ENCODE measurements around the gene FAM222B.
"Not testable (repeated sequence)": the region's sequence is repeated elsewhere in the genome, so short reads cannot be mapped to it uniquely, and the experiment has no call there.

Gene FAM222B

DNA sequence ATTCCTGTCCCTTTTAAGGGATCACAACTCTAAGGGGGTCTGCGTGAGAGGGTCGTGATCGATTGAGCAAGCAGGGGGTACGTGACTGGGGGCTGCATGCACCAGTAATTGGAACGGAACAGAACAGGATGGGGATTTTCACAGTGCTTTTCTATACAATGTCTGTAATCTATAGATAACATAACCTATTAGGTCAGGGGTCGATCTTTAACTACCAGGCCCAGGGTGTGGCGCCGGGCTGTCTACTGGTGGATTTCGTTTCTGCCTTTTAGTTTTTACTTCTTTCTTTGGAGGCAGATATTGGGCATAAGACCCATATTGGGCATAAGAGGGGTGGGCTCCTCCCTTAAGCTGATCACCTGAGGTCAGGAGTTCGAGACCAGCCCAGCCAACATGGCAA, 6.0 kb downstream of the FAM222B start:
- DNase-seq, result not testable (repeated sequence)

- no peak for DNase-seq
Measured at GRCh38 chr17:28834420-28834819, 8.2 kb downstream of the FAM222B start.

DNA sequence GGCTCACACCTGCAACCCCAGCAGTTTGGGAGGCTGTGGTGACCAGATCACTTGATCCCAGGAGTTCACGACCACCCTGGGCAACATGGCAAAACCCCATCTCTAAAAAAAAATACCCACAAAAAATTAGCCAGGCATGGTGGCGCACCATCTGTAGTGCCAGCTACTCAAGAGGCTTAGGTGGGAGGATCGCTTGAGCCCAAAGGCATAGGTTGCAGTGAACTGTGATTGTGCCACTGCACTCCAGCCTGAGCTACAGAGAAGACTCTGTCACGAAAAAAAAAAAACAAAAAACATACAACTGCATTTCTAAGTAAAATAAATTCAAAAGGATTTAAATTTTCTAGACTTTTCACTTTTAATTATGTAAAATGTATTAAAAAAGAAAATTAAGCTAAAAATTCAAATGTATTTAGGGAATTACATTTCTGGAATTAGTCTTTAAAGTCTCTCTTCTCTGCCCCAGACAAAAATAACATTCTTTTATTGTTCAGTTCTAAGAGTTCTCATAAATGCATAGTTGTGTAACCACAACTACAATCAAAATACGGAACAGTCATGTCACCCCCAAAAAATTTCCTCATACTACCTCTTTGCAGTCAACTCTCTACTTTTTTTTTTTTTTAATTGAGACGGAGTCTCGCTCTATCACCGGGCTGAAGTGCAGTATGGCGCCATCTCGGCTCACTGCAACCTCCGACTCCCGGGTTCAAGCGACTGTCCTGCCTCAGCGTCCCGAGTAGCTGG, 14.1 kb downstream of the FAM222B start:
- no peak for DNase-seq

- no peak for DNase-seq
Measured at GRCh38 chr17:28827672-28828071, 14.9 kb downstream of the FAM222B start.

- DNase-seq, result no peak
Measured at GRCh38 chr17:28819582-28819981, 23.0 kb downstream of the FAM222B start.

DNA sequence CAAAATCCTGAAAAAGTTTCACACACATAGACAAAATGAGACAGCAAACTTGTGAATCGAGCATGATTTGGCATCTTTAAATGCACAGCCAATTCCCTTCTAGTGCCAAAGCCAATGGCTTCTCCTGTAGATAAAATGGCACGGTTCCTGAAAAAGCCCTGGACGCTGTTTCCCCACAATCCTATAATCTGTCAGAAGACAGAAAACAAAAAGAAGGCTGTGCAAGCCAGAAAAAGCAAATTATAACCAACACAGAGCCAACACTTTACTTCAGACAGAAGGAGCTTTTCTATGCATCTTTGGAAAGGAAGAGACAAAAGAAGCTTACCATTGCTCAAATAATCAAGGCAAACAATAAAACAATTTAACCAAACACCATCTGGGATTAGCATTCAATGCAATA, 23.8 kb downstream of the FAM222B start:
- no peak for DNase-seq

DNA sequence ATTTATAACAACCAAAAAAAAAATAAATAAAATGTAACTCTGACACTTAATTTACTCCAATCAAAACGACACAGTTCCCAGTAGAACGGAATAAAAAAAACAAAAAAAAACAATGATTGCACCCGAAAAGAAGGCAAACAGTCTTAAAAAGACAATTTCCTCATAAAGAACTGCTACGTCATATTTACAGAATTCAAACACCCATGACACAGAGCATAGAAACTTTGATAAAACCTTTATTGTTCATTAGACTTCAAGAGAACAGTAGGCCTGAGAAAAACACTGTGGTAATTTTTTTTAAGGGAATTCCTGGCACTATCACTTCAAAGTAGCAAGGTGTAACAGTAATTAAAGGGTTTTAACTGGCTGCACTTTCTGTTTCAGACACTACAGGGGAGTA, 26.1 kb downstream of the FAM222B start:
- no peak for DNase-seq

DNA sequence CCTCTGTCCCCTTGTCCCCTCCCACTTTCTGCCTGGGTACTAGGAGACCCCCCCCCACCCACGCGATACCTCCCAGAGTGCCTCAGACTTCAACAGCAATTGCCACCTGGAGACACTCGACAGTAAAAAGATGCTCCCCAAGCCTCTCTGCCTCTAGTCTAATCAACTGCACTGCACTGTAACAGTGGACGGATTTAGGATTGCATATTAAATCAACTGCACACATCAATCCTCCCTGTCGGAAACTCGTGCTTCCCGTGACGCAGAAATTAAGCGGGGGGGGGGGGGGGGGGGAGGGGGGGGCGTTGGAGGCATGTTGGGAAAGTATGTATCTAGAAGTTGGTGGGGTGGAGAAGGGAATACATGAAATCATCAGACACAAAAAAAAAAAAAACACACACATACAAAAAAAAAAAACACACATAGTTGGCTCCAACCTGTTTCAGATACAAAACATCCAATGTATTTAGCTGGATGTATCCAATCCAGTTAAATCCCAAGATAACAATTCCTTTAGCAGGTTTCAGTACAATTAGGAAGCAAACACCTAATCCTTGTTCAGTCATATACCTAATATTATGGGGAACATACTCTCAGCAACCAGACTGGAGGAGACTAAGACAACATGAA, 29.7 kb downstream of the FAM222B start:
- DNase-seq, result no peak

DNA sequence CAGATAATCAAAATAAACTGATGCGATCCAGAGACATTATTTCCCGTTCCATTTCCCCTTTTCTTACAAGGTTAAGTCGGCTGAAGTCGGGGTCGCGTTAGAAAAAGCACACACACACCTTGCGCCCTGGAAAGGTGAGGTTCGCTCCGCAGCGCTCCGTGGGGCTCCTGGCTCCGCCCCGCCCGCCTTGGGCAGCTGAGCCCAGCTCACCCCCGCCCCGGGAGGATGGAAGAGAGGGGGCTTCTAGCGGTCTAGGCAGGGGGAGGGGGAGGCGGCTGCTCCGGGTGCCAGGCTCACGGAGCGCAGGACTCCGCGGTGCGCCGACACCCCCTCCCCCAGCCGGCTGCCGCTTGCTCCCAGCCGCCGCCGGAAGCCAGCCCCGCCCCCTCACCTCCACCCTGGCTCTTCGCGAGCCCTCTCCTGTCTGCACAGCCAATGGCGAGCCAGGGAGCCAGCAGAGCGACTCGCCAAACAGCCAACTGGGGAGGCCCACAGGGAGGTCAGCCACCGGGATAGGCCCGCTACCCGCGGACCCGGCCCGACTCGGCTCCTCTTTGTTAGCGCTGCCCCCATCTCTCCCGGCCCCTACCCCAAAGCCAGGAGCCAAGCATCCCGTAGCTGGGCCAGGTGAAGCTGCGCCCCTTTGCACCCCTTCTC, 30.4 kb downstream of the FAM222B start:
- peak; percentile 96 for DNase-seq

DNA sequence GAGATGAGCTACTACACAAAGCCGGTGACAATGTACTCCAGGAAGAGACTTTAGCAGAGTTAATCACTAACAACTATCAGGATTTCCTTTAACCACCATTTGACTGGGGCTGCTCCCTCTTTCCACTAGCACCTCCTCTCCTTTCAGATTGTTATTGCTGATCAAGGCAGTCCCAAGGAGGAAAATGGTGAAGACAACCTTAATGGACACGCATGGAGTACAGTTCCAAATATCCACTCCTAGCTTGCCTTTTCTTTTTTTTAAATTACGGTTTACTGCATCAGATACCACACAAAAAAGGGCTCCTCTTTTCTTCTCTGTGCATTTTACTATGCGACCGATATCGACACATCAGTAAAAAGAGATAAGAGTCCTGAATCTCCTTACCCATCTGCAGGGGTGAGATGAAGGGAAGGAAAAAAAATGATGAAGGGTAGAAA, 30.9 kb downstream of the FAM222B start:
- DNase-seq, result no peak

GRCh38 chr17:28810437-28810836, 32.2 kb downstream of the FAM222B start:
- no peak for DNase-seq

DNA sequence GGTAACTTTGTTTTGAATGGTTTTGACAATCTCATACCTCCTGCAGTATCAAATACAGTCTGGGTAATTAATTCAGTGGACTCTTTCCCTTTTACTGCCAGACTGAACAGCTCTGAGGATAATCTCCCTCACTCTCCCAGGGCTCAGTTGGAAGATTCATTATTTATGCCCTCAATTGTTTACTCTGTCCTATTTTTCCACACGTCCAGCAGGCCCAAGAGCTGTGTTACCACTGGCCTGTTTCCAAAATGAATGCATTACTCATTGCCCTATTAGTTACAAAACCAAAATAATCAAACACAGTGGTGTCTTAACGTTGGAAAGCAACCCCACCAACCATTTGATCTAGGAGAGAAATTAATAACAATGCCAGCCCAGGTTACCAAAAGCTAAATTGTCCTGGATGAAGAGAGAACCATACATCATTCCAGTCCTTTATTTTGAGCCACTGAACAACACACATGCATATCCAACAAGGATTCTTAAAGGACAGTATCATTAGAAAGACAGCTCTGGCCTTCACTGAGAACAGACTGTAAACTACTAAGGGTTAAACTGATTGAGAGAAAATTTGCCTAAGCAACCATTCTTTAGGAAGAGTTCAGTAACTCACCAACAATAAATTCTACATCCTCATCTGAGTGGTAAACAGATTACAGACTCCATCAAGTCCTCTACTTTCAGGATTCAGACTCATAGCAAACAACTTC, 34.5 kb downstream of the FAM222B start:
- no peak for DNase-seq

GRCh38 chr17:28796062-28796461, 46.5 kb downstream of the FAM222B start:
- no peak for DNase-seq

GRCh38 chr17:28794846-28795441, 47.6 kb downstream of the FAM222B start:
- DNase-seq, result not testable (repeated sequence)

DNA sequence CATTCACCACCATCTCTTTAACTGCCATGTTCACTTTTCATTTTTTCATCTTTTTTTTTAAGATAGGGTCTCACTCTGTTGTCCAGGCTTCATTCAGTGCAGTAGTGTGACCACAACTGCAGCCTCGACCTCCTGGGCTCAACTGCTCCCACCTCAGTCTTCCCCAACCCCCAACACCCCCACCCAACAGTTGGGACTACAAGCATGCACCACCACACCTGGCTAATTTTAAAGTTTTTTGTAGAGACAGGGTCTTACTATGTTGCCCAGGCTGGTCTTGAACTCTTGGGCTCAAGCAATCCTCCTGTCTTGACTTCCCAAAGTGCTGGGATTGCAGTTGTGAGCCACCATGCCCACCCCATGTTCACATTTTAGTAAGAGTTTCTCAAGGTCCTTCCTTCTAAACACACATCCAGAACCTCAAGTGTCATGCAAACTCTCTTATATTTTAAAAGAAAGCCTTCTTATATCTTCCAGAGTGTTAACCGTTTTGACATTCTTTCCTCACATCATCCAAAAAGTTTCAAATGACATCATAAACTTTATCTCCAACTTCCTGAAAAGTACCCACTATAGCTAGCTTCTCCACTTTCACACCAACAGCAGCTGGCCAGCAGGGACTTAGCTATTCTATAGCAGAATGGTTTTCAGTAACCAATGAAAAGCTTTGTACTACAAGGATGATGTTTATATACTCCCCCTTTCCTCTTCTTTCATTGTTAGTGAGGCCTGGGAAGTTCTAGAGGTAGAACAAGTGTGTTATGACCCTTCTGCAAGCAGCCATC, 49.5 kb downstream of the FAM222B start:
- DNase-seq, result no peak

GRCh38 chr17:28788100-28788499, 54.5 kb downstream of the FAM222B start:
- DNase-seq, result no peak

- no peak for DNase-seq
Measured at GRCh38 chr17:28783161-28783560, 59.4 kb downstream of the FAM222B start.

GRCh38 chr17:28779601-28780000, 63.0 kb downstream of the FAM222B start:
- not testable (repeated sequence) for DNase-seq

- no peak for DNase-seq
Measured at GRCh38 chr17:28777178-28777577, 65.4 kb downstream of the FAM222B start.

GRCh38 chr17:28774206-28774605, 68.4 kb downstream of the FAM222B start:
- DNase-seq, result no peak

- DNase-seq, result no peak
Measured at GRCh38 chr17:28773736-28774135, 68.9 kb downstream of the FAM222B start.

GRCh38 chr17:28765038-28765437, 77.6 kb downstream of the FAM222B start:
- DNase-seq, result no peak
